ENCODE data around the gene GRPR.

Gene GRPR

GRCh38 chrX:16123222-16123786, at the start of gene GRPR:
Gene GRPR, plus strand, starts transcription at chrX:16123565. Its CDS starts 389 bp downstream, at chrX:16123954.
- Histone ChIP-seq H3K4me1 (ENCODE audit: insufficient read depth, low read length) (peaks cover 7% of the 10 kb centered on the region; the same call in 1 of the 2 replicates), H3K9me3 (ENCODE audit: control insufficient read depth, insufficient read depth, low read length) (no peaks in the 10 kb centered on the region; the same call in 1 of the 2 replicates), H3K9ac (ENCODE audit: low read depth, low read length) (peak within 1 kb of the TSS; percentile 67), H3K36me3 (ENCODE audit: insufficient read depth, low read length) (no peaks in the 10 kb centered on the region)

GRCh38 chrX:16075087-16075486, 48.3 kb upstream of the GRPR start:
- peaks cover 17% of the 10 kb centered on the region for H3K4me1 ChIP-seq (ENCODE audit: insufficient read depth, low read length)

GRCh38 chrX:16076834-16077233, 46.5 kb upstream of the GRPR start:
- Histone ChIP-seq H3K4me1 (ENCODE audit: insufficient read depth, low read length) (peaks cover 17% of the 10 kb centered on the region), H3K9me3 (ENCODE audit: control insufficient read depth, insufficient read depth, low read length) (no peaks in the 10 kb centered on the region; the same call in none of the 2 replicates), H3K9ac (ENCODE audit: low read depth, low read length) (no peak overlapping the region), H3K36me3 (ENCODE audit: insufficient read depth, low read length) (no peaks in the 10 kb centered on the region)

More at GRCh38 chrX:16075087-16075486, 48.3 kb upstream of the GRPR start:
- H3K9ac ChIP-seq (ENCODE audit: low read depth, low read length) = no peak overlapping the region
- peaks cover 5% of the 10 kb centered on the region for H3K9me3 ChIP-seq (ENCODE audit: control insufficient read depth, insufficient read depth, low read length)
- no peaks in the 10 kb centered on the region for H3K36me3 ChIP-seq (ENCODE audit: insufficient read depth, low read length)

- peaks cover 23% of the 10 kb centered on the region for H3K4me1 ChIP-seq (ENCODE audit: insufficient read depth, low read length)
- no peak overlapping the region for H3K9ac ChIP-seq (ENCODE audit: low read depth, low read length)
- H3K9me3 ChIP-seq (ENCODE audit: control insufficient read depth, insufficient read depth, low read length) = no peaks in the 10 kb centered on the region; the same call in 1 of the 2 replicates
- no peaks in the 10 kb centered on the region for H3K36me3 ChIP-seq (ENCODE audit: insufficient read depth, low read length)
These were observed 45.6 kb upstream of the GRPR start for GRCh38 chrX:16077811-16078210.

GRCh38 chrX:16081357-16081756, 42.0 kb upstream of the GRPR start:
- Histone ChIP-seq H3K36me3 (ENCODE audit: insufficient read depth, low read length) (no peaks in the 10 kb centered on the region), H3K9me3 (ENCODE audit: control insufficient read depth, insufficient read depth, low read length) (no peaks in the 10 kb centered on the region), H3K9ac (ENCODE audit: low read depth, low read length) (no peak overlapping the region), H3K4me1 (ENCODE audit: insufficient read depth, low read length) (peaks cover 23% of the 10 kb centered on the region)

- H3K9me3 ChIP-seq (ENCODE audit: control insufficient read depth, insufficient read depth, low read length) = no peaks in the 10 kb centered on the region
- no peaks in the 10 kb centered on the region for H3K36me3 ChIP-seq (ENCODE audit: insufficient read depth, low read length)
- peaks cover 11% of the 10 kb centered on the region; the same call in 1 of the 2 replicates for H3K4me1 ChIP-seq (ENCODE audit: insufficient read depth, low read length)
- H3K9ac ChIP-seq (ENCODE audit: low read depth, low read length) = no peak overlapping the region
These were observed 40.8 kb upstream of the GRPR start for GRCh38 chrX:16082470-16083085.

- Histone ChIP-seq H3K4me1 (ENCODE audit: insufficient read depth, low read length) (peaks cover 4% of the 10 kb centered on the region; the same call in 1 of the 2 replicates), H3K9ac (ENCODE audit: low read depth, low read length) (no peak overlapping the region), H3K9me3 (ENCODE audit: control insufficient read depth, insufficient read depth, low read length) (no peaks in the 10 kb centered on the region), H3K36me3 (ENCODE audit: insufficient read depth, low read length) (no peaks in the 10 kb centered on the region)
These were observed 36.3 kb upstream of the GRPR start for GRCh38 chrX:16087076-16087475.

GRCh38 chrX:16089086-16089485, 34.3 kb upstream of the GRPR start:
- Histone ChIP-seq H3K9ac (ENCODE audit: low read depth, low read length) (no peak overlapping the region), H3K9me3 (ENCODE audit: control insufficient read depth, insufficient read depth, low read length) (no peaks in the 10 kb centered on the region; the same call in 1 of the 2 replicates), H3K4me1 (ENCODE audit: insufficient read depth, low read length) (no peaks in the 10 kb centered on the region), H3K36me3 (ENCODE audit: insufficient read depth, low read length) (no peaks in the 10 kb centered on the region)

- peaks cover 13% of the 10 kb centered on the region for H3K4me1 ChIP-seq (ENCODE audit: insufficient read depth, low read length)
- H3K9ac ChIP-seq (ENCODE audit: low read depth, low read length) = no peak overlapping the region
- H3K36me3 ChIP-seq (ENCODE audit: insufficient read depth, low read length) = no peaks in the 10 kb centered on the region
- no peaks in the 10 kb centered on the region; the same call in 1 of the 2 replicates for H3K9me3 ChIP-seq (ENCODE audit: control insufficient read depth, insufficient read depth, low read length)
These were observed 27.2 kb upstream of the GRPR start for GRCh38 chrX:16096141-16096540.

GRCh38 chrX:16100673-16101072, 22.7 kb upstream of the GRPR start:
- peaks cover 12% of the 10 kb centered on the region for H3K4me1 ChIP-seq (ENCODE audit: insufficient read depth, low read length)
- no peaks in the 10 kb centered on the region for H3K36me3 ChIP-seq (ENCODE audit: insufficient read depth, low read length)
- no peak overlapping the region for H3K9ac ChIP-seq (ENCODE audit: low read depth, low read length)
- H3K9me3 ChIP-seq (ENCODE audit: control insufficient read depth, insufficient read depth, low read length) = no peaks in the 10 kb centered on the region

GRCh38 chrX:16101581-16101980, 21.8 kb upstream of the GRPR start:
- Histone ChIP-seq H3K9me3 (ENCODE audit: control insufficient read depth, insufficient read depth, low read length) (no peaks in the 10 kb centered on the region), H3K36me3 (ENCODE audit: insufficient read depth, low read length) (no peaks in the 10 kb centered on the region), H3K9ac (ENCODE audit: low read depth, low read length) (no peak overlapping the region), H3K4me1 (ENCODE audit: insufficient read depth, low read length) (peaks cover 3% of the 10 kb centered on the region; the same call in 1 of the 2 replicates)

GRCh38 chrX:16103625-16104024, 19.7 kb upstream of the GRPR start:
- Histone ChIP-seq H3K36me3 (ENCODE audit: insufficient read depth, low read length) (no peaks in the 10 kb centered on the region), H3K9me3 (ENCODE audit: control insufficient read depth, insufficient read depth, low read length) (no peaks in the 10 kb centered on the region), H3K9ac (ENCODE audit: low read depth, low read length) (no peak overlapping the region), H3K4me1 (ENCODE audit: insufficient read depth, low read length) (no peaks in the 10 kb centered on the region)

- no peak overlapping the region for H3K9ac ChIP-seq (ENCODE audit: low read depth, low read length)
- peaks cover 6% of the 10 kb centered on the region; the same call in 1 of the 2 replicates for H3K9me3 ChIP-seq (ENCODE audit: control insufficient read depth, insufficient read depth, low read length)
- no peaks in the 10 kb centered on the region for H3K4me1 ChIP-seq (ENCODE audit: insufficient read depth, low read length)
- H3K36me3 ChIP-seq (ENCODE audit: insufficient read depth, low read length) = no peaks in the 10 kb centered on the region
These were observed 10.9 kb upstream of the GRPR start for GRCh38 chrX:16112428-16112827.

GRCh38 chrX:16113978-16114565, 9.3 kb upstream of the GRPR start:
- H3K36me3 ChIP-seq (ENCODE audit: insufficient read depth, low read length) = no peaks in the 10 kb centered on the region
- H3K4me1 ChIP-seq (ENCODE audit: insufficient read depth, low read length) = no peaks in the 10 kb centered on the region
- H3K9ac ChIP-seq (ENCODE audit: low read depth, low read length) = no peak overlapping the region
- peaks cover 12% of the 10 kb centered on the region; the same call in 1 of the 2 replicates for H3K9me3 ChIP-seq (ENCODE audit: control insufficient read depth, insufficient read depth, low read length)

GRCh38 chrX:16114611-16115010, 8.8 kb upstream of the GRPR start:
- peaks cover 12% of the 10 kb centered on the region; the same call in 1 of the 2 replicates for H3K9me3 ChIP-seq (ENCODE audit: control insufficient read depth, insufficient read depth, low read length)
- H3K9ac ChIP-seq (ENCODE audit: low read depth, low read length) = no peak overlapping the region
- H3K4me1 ChIP-seq (ENCODE audit: insufficient read depth, low read length) = no peaks in the 10 kb centered on the region
- H3K36me3 ChIP-seq (ENCODE audit: insufficient read depth, low read length) = no peaks in the 10 kb centered on the region

Measured in ES-I3 (cell line).